NT2/D1 (cell line): ENCODE measurements around the gene AK8.

Source experiments
- YY1 ChIP-seq: IDR thresholded peaks from 2 replicates; pipeline ENCODE4 v1.6.1; 2011; ENCODE audit not compliant: insufficient read length, insufficient read depth
- ZNF274 ChIP-seq: IDR thresholded peaks from 2 replicates; pipeline ENCODE4 v1.6.1; 2011; ENCODE audit warnings: mild to moderate bottlenecking, low read depth, low read length

GRCh38 chr9:132908635-132909034 lies 30.6 kb upstream of the AK8 start:
- TF ChIP-seq YY1 (no peak), ZNF274 (no peak)
